GM13976 (cell line): ENCODE measurements around the gene EGFL8.

Source experiments
- DNase-seq: peaks from one replicate; pipeline ENCODE4 v3.0.0; 2012; ENCODE audit warnings: low spot score
- in situ Hi-C: fragments of 300-500 bp; cut with MboI; formaldehyde crosslinking; loops from one replicate; pipeline ENCODE4 v1.12.0; 2022; ENCODE audit warnings: low sequenced_read_pairs, mixed read lengths, inconsistent platforms; ENCODE audit not compliant: unreplicated experiment
- TF ChIP-seq, protein P1 (sequence below): IDR thresholded peaks from 2 replicates; pipeline ENCODE4 v1.5.1; 2012; ENCODE audit warnings: borderline replicate concordance, mild to moderate bottlenecking; ENCODE audit not compliant: insufficient read depth; ENCODE audit errors: extremely low read depth, missing control alignments, control extremely low read depth

Gene EGFL8

DNA sequence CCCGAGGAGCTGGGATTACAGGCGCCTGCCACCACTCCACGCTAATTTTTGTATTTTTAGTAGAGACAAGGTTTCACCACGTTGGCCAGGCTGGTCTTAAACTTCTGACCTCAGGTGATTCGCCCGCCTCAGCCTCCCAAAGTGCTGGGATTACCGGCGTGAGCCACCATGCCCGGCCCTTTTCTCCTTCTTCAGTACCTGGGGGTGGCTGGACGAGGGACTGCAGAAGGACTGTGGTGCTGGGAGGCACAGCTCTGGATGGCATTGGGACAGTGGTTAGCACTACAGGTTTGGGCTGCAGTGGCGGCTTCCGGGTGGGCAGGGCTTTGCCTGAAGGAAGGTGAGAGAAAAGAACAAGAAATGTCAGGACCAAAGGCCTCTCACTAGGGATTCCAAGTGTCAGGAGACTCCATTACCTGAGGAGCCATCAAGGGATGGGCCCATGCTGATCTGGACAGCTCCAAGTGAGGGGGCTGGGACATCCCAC lies 43.8 kb upstream of the EGFL8 start:
- TF ChIP-seq, protein P1, sequence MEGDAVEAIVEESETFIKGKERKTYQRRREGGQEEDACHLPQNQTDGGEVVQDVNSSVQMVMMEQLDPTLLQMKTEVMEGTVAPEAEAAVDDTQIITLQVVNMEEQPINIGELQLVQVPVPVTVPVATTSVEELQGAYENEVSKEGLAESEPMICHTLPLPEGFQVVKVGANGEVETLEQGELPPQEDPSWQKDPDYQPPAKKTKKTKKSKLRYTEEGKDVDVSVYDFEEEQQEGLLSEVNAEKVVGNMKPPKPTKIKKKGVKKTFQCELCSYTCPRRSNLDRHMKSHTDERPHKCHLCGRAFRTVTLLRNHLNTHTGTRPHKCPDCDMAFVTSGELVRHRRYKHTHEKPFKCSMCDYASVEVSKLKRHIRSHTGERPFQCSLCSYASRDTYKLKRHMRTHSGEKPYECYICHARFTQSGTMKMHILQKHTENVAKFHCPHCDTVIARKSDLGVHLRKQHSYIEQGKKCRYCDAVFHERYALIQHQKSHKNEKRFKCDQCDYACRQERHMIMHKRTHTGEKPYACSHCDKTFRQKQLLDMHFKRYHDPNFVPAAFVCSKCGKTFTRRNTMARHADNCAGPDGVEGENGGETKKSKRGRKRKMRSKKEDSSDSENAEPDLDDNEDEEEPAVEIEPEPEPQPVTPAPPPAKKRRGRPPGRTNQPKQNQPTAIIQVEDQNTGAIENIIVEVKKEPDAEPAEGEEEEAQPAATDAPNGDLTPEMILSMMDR, result no peak
- in situ Hi-C loops, result no loop called here
- no peak for DNase-seq

DNA sequence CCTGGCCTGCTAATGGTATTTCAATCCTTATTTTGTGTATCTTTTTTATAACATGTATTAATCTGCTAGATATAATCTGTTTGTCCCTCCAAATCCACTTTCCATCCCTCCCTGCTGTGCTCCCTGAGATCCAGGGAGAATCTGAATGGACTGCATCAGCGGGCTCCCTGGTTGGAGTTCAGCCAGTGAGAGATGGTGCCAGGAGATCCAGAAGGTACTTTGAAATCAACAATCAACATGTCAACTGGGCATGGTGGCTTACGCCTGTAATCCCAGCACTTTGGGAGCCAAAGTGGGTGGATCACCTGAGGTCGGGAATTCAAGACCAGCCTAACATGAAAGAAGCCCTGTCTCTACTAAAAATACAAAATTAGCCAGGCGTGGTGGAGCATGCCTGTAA lies 40.7 kb upstream of the EGFL8 start:
- DNase-seq, result no peak
- TF ChIP-seq, protein P1, result no peak
- in situ Hi-C loops, result no loop called here

DNA sequence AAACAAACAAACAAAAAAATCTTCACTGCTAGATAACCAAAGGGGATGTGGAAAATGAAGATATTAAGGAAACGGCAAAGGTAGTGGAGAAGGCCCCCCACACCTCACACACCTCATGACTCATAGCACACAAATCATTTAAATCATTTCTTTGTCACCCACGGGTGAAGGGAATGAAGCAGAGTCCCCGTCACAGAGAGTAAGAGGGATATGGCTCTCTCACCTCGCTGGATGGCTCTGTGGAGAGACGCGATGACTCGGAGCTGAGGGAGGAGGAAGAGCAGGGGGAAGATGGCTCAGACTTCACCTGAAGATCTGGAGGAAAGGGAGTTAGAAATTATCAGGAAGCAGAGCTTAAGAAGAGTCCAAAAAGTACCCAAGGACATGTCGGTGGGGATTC lies 37.5 kb upstream of the EGFL8 start:
- in situ Hi-C loops, result no loop called here
- TF ChIP-seq, protein P1, result no peak
- DNase-seq, result no peak

DNA sequence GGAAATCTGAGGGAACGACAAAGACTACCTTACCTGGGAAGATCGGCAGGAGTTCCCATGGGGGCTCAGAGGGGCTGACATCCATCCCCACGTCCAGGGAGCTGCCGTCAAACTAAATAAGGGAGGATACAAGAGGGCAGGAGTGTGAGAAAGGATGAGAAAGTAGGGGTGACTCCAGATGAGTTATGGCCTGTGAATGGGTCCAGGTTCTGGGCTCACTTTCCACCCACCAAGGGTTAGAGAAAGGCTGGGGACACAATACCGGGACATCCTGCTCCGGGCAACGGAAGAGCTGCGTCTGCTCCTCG lies 37.0 kb upstream of the EGFL8 start:
- TF ChIP-seq, protein P1, result no peak
- no peak for DNase-seq
- in situ Hi-C loops, result no loop called here

DNA sequence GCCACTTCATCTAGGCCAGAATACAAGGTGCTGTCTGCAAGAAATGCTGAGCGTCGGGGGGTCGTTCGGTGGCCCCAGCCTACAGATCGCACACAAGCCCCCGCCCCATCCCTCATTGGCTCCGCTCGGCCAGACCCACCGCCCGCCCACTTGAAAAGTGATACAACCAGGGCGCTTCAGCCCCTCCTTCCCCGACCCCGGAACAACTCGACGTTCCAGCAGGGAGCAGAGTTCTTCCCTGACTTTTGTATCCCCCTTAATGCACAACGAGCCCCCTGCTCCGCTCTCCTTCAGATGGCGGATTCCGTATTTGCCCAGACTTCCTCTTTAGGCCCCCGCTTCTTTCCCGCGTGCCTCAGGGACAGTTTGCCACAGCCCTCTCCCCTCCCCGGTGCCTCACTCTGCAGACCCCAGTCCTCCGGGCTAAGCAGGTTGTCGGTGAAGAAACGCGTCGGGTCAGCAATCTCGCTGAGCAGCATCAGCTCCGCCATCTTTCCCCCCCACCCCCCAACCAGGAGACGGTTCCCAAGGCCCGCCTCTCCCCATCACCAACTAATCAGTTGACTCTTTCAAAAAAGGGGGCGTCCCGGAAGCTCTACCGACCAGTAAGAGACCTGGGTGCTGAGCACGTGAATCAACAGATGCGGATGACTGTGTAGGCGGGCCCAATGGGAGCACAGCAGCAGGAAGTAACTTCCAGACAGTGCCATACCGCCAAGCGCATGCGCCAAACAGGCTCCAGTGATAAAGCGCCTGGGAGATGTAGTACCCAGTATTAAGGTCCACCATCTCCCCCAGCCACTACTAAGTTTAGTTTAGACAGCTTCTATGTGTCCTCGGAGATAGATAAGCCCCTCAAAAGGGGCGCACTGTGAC lies 36.4 kb upstream of the EGFL8 start, which contains the start of gene ATF6B:
Gene ATF6B, minus strand, starts transcription at position 530 of the 876 bp plus-strand sequence. Its CDS starts 39 bp downstream, at position 491.
- peak; percentile 98 for DNase-seq
- TF ChIP-seq, protein P1, result no peak
- in situ Hi-C loops, result no loop called here

DNA sequence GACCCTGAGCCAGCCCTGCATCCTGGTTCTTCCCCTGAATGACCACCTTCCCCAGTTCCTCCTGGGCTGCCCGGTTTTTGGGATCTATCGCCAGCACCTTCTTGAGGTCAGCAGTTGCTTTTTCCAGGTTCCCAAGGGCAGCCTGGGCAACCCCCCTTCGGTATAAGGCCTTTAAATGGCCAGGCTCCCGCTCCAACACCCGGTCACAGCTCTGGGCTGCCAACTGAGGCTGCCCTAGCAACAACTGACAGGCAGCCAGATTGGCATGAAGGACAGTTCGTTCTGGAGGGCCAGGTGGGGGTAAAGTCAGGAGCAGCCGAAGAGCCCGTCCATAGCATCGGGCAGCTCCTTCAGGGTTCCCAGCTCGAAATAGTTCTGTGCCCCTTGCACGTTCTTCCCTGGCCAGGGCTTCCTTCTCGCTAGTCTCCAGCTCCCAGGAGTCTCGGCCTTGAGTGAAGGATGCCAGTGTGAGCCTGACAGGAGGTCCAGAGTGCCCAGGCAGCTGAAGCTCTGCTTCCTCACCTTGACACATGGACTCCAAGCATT lies 35.6 kb upstream of the EGFL8 start:
- in situ Hi-C loops, result no loop called here
- no peak for DNase-seq
- TF ChIP-seq, protein P1, result no peak
